HEK293 (cell line): ENCODE measurements around the gene OLFM1.

Source experiments
- CTCF ChIA-PET: fragments of 350-600 bp; formaldehyde crosslinking; extraction: SDS; loops from one replicate; lab custom pipeline; 2021; ENCODE audit warnings: antibody characterized with exemption; lab: Yijun Ruan, JAX
- POLR2A ChIA-PET: fragments of 300-600 bp; formaldehyde crosslinking; extraction: SDS; loops from one replicate; lab custom pipeline; 2020; ENCODE audit warnings: antibody characterized with exemption, inconsistent platforms; lab: Yijun Ruan, JAX
- H3K27ac ChIP-seq: fragments of 200-500 bp; sonication (Bioruptor generic); 2 replicates; pipeline ENCODE4 v1.5.1; 2014; ENCODE audit warnings: low read depth, low read length, control low read depth, inconsistent platforms; ENCODE audit errors: extremely low read depth
- H3K36me3 ChIP-seq, 2 experiments: fragments of 200-500 bp in 1 of 2; sonication (Bioruptor generic) in 1 of 2; 1 replicate in 1 of 2; 2 replicates in 1 of 2; pipeline ENCODE4 v1.5.1; 2014 to 2017; ENCODE audit warnings: inconsistent platforms in 2 of 2, low read length in 2 of 2; ENCODE audit not compliant: control insufficient read depth in 2 of 2, insufficient read depth in 1 of 2
- H3K4me1 ChIP-seq: fragments of 200-500 bp; sonication (Bioruptor generic); 2 replicates; pipeline ENCODE4 v1.5.1; 2014; ENCODE audit warnings: mild to moderate bottlenecking, low read length, inconsistent platforms; ENCODE audit not compliant: control insufficient read depth, insufficient read depth
- H3K4me3 ChIP-seq: 2 replicates; pipeline ENCODE4 v1.5.1; 2011; ENCODE audit warnings: low read depth, mild to moderate bottlenecking, control low read depth, low read length, moderate library complexity
- H3K9me3 ChIP-seq: fragments of 200-500 bp; sonication (Bioruptor generic); 2 replicates; pipeline ENCODE4 v1.5.1; 2014; ENCODE audit warnings: low read depth, low read length, inconsistent platforms; ENCODE audit not compliant: control insufficient read depth, insufficient read depth
- EGR2 ChIP-seq: fragments of 450-650 bp; formaldehyde crosslinking; IDR thresholded peaks from 2 replicates; pipeline ENCODE4 v1.5.1; 2016; ENCODE audit warnings: low read depth, missing biosample characterization, missing genetic modification characterization
- GLIS2 ChIP-seq: fragments of 450-650 bp; formaldehyde crosslinking; IDR thresholded peaks from 2 replicates; pipeline ENCODE4 v1.5.1; 2016; ENCODE audit warnings: missing biosample characterization, missing genetic modification characterization
- IKZF3 ChIP-seq: fragments of 450-650 bp; IDR thresholded peaks from 2 replicates; pipeline ENCODE4 v1.5.0; 2018; ENCODE audit warnings: missing biosample characterization, mild to moderate bottlenecking, missing genetic modification characterization, moderate library complexity
- KLF10 ChIP-seq: fragments of 450-650 bp; IDR thresholded peaks from 2 replicates; pipeline ENCODE4 v1.5.1; 2018; ENCODE audit warnings: missing biosample characterization, mild to moderate bottlenecking, missing genetic modification characterization
- MEIS1 ChIP-seq: sonication (generic); formaldehyde crosslinking; IDR thresholded peaks from 2 replicates; pipeline ENCODE4 v1.8.1; 2022; ENCODE audit warnings: missing genetic modification reagents, mild to moderate bottlenecking, borderline replicate concordance
- PBX3 ChIP-seq: sonication (generic); formaldehyde crosslinking; IDR thresholded peaks from 2 replicates; pipeline ENCODE4 v1.8.1; 2022; ENCODE audit warnings: mild to moderate bottlenecking, moderate library complexity, missing genetic modification reagents
- SCRT2 ChIP-seq: fragments of 450-650 bp; formaldehyde crosslinking; IDR thresholded peaks from 2 replicates; pipeline ENCODE4 v1.5.1; 2016; ENCODE audit warnings: missing biosample characterization, missing genetic modification characterization
- ZBTB11 ChIP-seq: fragments of 450-650 bp; formaldehyde crosslinking; conservative IDR thresholded peaks from 2 replicates; pipeline ENCODE4 v1.5.1; 2016; ENCODE audit warnings: low read depth, missing biosample characterization, missing genetic modification characterization
- ZBTB44 ChIP-seq: fragments of 450-650 bp; IDR thresholded peaks from 2 replicates; pipeline ENCODE4 v1.5.1; 2018; ENCODE audit warnings: missing biosample characterization, mild to moderate bottlenecking, missing genetic modification characterization
- ZBTB6 ChIP-seq: fragments of 450-650 bp; formaldehyde crosslinking; IDR thresholded peaks from 2 replicates; pipeline ENCODE4 v1.5.1; 2017; ENCODE audit warnings: missing biosample characterization, missing genetic modification characterization
- ZIC2 ChIP-seq: fragments of 450-650 bp; formaldehyde crosslinking; IDR thresholded peaks from 2 replicates; pipeline ENCODE4 v1.5.1; 2016; ENCODE audit warnings: missing biosample characterization, missing genetic modification characterization
- ZNF19 ChIP-seq: fragments of 450-650 bp; formaldehyde crosslinking; IDR thresholded peaks from 2 replicates; pipeline ENCODE4; 2016; ENCODE audit warnings: missing biosample characterization, missing genetic modification characterization, low read depth
- ZNF221 ChIP-seq: fragments of 450-650 bp; formaldehyde crosslinking; IDR thresholded peaks from 2 replicates; pipeline ENCODE4 v1.5.1; 2017; ENCODE audit warnings: missing biosample characterization, missing genetic modification characterization, borderline replicate concordance
- ZNF248 ChIP-seq: fragments of 450-650 bp; formaldehyde crosslinking; IDR thresholded peaks from 2 replicates; pipeline ENCODE4 v1.5.1; 2017; ENCODE audit warnings: missing biosample characterization, missing genetic modification characterization
- ZNF324 ChIP-seq: fragments of 450-650 bp; formaldehyde crosslinking; IDR thresholded peaks from 2 replicates; pipeline ENCODE4 v1.5.1; 2016; ENCODE audit warnings: missing biosample characterization, missing genetic modification characterization
- ZNF501 ChIP-seq: fragments of 450-650 bp; formaldehyde crosslinking; IDR thresholded peaks from 2 replicates; pipeline ENCODE4 v1.5.1; 2016; ENCODE audit warnings: missing biosample characterization, missing genetic modification characterization
- ZNF571 ChIP-seq: fragments of 450-650 bp; formaldehyde crosslinking; IDR thresholded peaks from 2 replicates; pipeline ENCODE4 v1.5.0; 2017; ENCODE audit warnings: missing biosample characterization, missing genetic modification characterization
- ZNF692 ChIP-seq: fragments of 450-650 bp; formaldehyde crosslinking; IDR thresholded peaks from 2 replicates; pipeline ENCODE4 v1.5.1; 2016; ENCODE audit warnings: missing biosample characterization, missing genetic modification characterization
- ZNF707 ChIP-seq: fragments of 450-650 bp; formaldehyde crosslinking; IDR thresholded peaks from 2 replicates; pipeline ENCODE4 v1.5.1; 2016; ENCODE audit warnings: missing biosample characterization, missing genetic modification characterization
- ZNF785 ChIP-seq: fragments of 450-650 bp; formaldehyde crosslinking; IDR thresholded peaks from 2 replicates; pipeline ENCODE4 v1.5.1; 2016; ENCODE audit warnings: missing biosample characterization, missing genetic modification characterization
- TF ChIP-seq, protein P1 (sequence below): fragments of 450-650 bp; formaldehyde crosslinking; IDR thresholded peaks from 2 replicates; pipeline ENCODE4 v1.5.1; 2016; ENCODE audit warnings: missing biosample characterization, missing genetic modification characterization, borderline replicate concordance

Gene OLFM1

GRCh38 chr9:135080286-135081263 is 6.9 kb upstream of the OLFM1 start (continued):
- TF ChIP-seq ZBTB6 (tag by site-specific recombination), result no peak
- no peak for TF ChIP-seq ZNF19 (tag by site-specific recombination)
- TF ChIP-seq ZNF501 (tag by site-specific recombination), result no peak
- TF ChIP-seq GLIS2 (tag by site-specific recombination), result no peak
- no peak for TF ChIP-seq ZIC2
- no peak for TF ChIP-seq EGR2 (tag by site-specific recombination)
- no peak for TF ChIP-seq SCRT2 (tag by site-specific recombination)
- TF ChIP-seq ZNF571 (tag by site-specific recombination), result no peak
- no peak for TF ChIP-seq ZNF707
- no peak for TF ChIP-seq PBX3

DNA sequence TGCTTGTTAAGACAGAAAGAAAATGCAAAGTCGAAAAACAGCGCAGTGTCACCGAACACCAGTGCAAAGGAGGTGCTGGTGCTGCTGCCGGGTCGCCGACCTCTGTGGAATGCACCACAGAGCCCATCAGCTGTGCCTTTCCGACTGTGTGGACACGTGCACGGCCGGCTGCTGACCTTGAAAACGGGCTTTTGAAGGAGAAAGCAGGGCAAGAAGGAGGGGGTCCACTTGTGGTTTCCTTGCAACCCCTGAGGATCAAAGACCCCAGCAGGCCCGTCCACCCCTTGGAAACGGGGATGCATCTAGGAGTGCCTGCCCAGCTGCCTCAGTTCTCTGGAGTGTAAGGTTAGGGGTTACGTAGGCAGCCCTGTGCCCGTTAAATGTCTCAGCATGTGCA is 6.2 kb upstream of the OLFM1 start:
- ChIA-PET POLR2A (no interaction called here), CTCF (interaction anchor here (0.5 to 4.0 kb wide), 4 partner anchors 331 to 725 kb away, joined by 3 to 20 read pairs (median 3); no protein-coding TSS in a partner anchor)
- Histone ChIP-seq H3K36me3 (no peaks in the 10 kb centered on the region), H3K27ac (no peak overlapping the region), H3K4me3 (no peak overlapping the region), H3K4me1 (no peaks in the 10 kb centered on the region), H3K9me3 (no peaks in the 10 kb centered on the region)
- no peak for TF ChIP-seq MEIS1 (CRISPR knock-in tag)
- TF ChIP-seq ZNF324, result no peak
- TF ChIP-seq IKZF3, result no peak
- no peak for TF ChIP-seq ZBTB44 (tag by site-specific recombination)
- no peak for TF ChIP-seq ZNF692 (tag by site-specific recombination)
- TF ChIP-seq ZNF785, result no peak
- no peak for TF ChIP-seq KLF10 (tag by site-specific recombination)
- TF ChIP-seq, protein P1, sequence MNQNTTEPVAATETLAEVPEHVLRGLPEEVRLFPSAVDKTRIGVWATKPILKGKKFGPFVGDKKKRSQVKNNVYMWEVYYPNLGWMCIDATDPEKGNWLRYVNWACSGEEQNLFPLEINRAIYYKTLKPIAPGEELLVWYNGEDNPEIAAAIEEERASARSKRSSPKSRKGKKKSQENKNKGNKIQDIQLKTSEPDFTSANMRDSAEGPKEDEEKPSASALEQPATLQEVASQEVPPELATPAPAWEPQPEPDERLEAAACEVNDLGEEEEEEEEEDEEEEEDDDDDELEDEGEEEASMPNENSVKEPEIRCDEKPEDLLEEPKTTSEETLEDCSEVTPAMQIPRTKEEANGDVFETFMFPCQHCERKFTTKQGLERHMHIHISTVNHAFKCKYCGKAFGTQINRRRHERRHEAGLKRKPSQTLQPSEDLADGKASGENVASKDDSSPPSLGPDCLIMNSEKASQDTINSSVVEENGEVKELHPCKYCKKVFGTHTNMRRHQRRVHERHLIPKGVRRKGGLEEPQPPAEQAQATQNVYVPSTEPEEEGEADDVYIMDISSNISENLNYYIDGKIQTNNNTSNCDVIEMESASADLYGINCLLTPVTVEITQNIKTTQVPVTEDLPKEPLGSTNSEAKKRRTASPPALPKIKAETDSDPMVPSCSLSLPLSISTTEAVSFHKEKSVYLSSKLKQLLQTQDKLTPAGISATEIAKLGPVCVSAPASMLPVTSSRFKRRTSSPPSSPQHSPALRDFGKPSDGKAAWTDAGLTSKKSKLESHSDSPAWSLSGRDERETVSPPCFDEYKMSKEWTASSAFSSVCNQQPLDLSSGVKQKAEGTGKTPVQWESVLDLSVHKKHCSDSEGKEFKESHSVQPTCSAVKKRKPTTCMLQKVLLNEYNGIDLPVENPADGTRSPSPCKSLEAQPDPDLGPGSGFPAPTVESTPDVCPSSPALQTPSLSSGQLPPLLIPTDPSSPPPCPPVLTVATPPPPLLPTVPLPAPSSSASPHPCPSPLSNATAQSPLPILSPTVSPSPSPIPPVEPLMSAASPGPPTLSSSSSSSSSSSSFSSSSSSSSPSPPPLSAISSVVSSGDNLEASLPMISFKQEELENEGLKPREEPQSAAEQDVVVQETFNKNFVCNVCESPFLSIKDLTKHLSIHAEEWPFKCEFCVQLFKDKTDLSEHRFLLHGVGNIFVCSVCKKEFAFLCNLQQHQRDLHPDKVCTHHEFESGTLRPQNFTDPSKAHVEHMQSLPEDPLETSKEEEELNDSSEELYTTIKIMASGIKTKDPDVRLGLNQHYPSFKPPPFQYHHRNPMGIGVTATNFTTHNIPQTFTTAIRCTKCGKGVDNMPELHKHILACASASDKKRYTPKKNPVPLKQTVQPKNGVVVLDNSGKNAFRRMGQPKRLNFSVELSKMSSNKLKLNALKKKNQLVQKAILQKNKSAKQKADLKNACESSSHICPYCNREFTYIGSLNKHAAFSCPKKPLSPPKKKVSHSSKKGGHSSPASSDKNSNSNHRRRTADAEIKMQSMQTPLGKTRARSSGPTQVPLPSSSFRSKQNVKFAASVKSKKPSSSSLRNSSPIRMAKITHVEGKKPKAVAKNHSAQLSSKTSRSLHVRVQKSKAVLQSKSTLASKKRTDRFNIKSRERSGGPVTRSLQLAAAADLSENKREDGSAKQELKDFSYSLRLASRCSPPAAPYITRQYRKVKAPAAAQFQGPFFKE, result no peak
- TF ChIP-seq ZNF248, result no peak
- no peak for TF ChIP-seq ZBTB11 (tag by site-specific recombination)
- no peak for TF ChIP-seq ZNF221 (tag by site-specific recombination)
- TF ChIP-seq EGR2 (tag by site-specific recombination), result no peak
